GM12878 (cell line): ENCODE results near the gene KRTAP12-4.

Experiments used
- EZH2 ChIP-seq: IDR thresholded peaks from 2 replicates; pipeline ENCODE4 v1.6.1; 2012; ENCODE audit warnings: low read depth, mild to moderate bottlenecking, control low read depth, inconsistent platforms, low read length, borderline replicate concordance; ENCODE audit not compliant: control insufficient read depth
- HCFC1 ChIP-seq: fragments of 150-350 bp; IDR thresholded peaks from 2 replicates; pipeline ENCODE4 v1.6.1; 2014; ENCODE audit warnings: low read length
- KAT2A ChIP-seq: conservative IDR thresholded peaks from 2 replicates; pipeline ENCODE4 v1.6.1; 2011; ENCODE audit warnings: low read depth, low read length; ENCODE audit not compliant: control insufficient read depth
- NFXL1 ChIP-seq: fragments of 450-650 bp; IDR thresholded peaks from 2 replicates; pipeline ENCODE4 v1.6.1; 2017; ENCODE audit warnings: antibody characterized with exemption, mild to moderate bottlenecking, borderline replicate concordance
- REST ChIP-seq: IDR thresholded peaks from 2 replicates; pipeline ENCODE4 v1.6.1; 2012; ENCODE audit warnings: mild to moderate bottlenecking, low read depth, low read length

GRCh38 chr21:44637018-44637850, 17.2 kb downstream of the KRTAP12-4 start, which contains the start of gene KRTAP10-10:
- TF ChIP-seq KAT2A: no peak
- TF ChIP-seq HCFC1: no peak
- no peak for TF ChIP-seq REST
- no peak for TF ChIP-seq NFXL1
- TF ChIP-seq EZH2: no peak
